ENCODE results near the gene GALNT10. TPM values are rescaled to one million over a fixed set of nuclear protein-coding genes. Genes with fewer than 3 reads are reported as not detected.

GALNT10 gene
- total and polyA plus RNA-seq, 2 of the 8 experiments (the other 6 are each of a cell fraction or from before 2014, with no cell fraction given) = 4.6 to 15.5 TPM

DNA sequence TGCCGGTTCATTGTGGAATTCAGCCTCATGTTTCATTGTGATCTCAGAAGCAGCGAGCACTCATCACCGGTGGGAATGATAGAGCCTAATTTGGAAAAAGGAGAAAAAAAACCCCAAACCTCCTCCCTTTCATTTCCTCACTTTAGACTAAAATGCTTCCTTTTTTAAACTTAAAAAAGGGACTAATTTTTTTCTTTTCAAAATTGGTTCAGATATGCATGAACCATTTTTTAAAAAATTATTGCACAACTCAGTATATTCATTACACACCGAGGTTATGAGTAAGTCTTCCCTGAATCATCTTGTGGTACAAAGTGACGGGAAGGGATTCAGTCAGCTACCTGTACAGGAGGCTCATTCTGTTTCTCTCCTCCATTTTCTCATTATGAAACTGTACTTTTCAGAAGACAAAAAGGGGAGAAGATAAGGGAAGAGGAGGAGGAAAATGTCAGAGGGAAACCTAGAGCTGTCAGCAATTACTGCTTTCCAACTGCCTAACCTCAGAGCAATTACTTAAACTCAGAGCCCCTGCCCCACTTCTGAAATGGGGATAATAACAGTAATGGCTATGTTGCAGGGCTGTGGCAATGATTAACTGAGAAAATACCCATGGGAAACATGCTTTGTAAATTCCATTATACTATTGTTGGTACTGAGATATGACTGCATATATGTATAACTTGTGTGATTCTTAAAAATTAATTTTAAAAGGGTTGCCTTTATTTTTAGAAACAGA, 24.0 kb downstream of the GALNT10 start (continued):
- TF ChIP-seq TEAD4 (IDR thresholded peaks at IDR 0.05; ENCODE audit: low read depth, low read length) (no peak), POLR2AphosphoS5 (IDR thresholded peaks at IDR 0.05; ENCODE audit: low read depth, low read length) (no peak), SAP30 (IDR thresholded peaks at IDR 0.05; ENCODE audit: insufficient read depth, insufficient replicate concordance, low read length) (no peak), NANOG (IDR thresholded peaks at IDR 0.05; ENCODE audit: insufficient read depth, low read depth, low read length, poor library complexity, severe bottlenecking) (no peak), SIRT6 (IDR thresholded peaks at IDR 0.05; ENCODE audit: low read length) (no peak)
- TF ChIP-seq, protein P1, sequence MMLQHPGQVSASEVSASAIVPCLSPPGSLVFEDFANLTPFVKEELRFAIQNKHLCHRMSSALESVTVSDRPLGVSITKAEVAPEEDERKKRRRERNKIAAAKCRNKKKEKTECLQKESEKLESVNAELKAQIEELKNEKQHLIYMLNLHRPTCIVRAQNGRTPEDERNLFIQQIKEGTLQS (IDR thresholded peaks at IDR 0.05; ENCODE audit: insufficient read depth, low read depth, low read length) = no peak
